GM12892 (cell line): Measurements from ENCODE around the gene ACOT12.

Experiments
- POLR2AphosphoS5 ChIP-seq: IDR thresholded peaks from 2 replicates; pipeline ENCODE4 v1.6.1; 2011; ENCODE audit warnings: low read depth, low read length, control low read depth
- TAF1 ChIP-seq: IDR thresholded peaks from 2 replicates; pipeline ENCODE4 v1.6.1; 2011; ENCODE audit warnings: low read depth, mild to moderate bottlenecking, control low read depth, low read length, borderline replicate concordance

DNA sequence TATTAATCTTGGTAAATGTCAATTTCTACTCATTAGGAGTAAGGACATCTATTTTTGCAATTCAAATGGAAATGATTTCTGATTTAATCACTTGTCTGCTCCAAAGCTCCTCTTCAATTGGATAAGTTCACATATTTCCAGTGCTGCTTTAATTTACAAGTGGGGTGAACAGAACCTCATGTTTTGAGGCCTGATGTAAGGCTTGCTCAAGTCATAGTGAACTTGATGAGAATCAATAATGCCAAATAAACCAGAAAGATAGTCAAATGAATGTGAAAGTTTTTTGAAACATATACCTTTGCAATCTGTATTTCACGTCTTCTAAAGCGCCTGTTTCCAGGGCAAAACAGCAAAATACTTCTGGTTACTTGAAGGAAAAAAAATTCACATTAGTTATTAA, 15.4 kb upstream of the ACOT12 start:
- no peak for TF ChIP-seq TAF1
- no peak for TF ChIP-seq POLR2AphosphoS5
